HG03103 (cell line): Measurements from ENCODE around the gene RGS6.

Experiments used
- ATAC-seq: cut with Tn5 transposase; IDR thresholded peaks from one replicate; pipeline ENCODE4 v1.9.1; 2021; ENCODE audit warnings: low read depth; ENCODE audit not compliant: unreplicated experiment

RGS6 gene

GRCh38 chr14:72215080-72215479 lies 282.9 kb downstream of the RGS6 start:
- ATAC-seq, result no peak

- no peak for ATAC-seq
These were observed 284.9 kb downstream of the RGS6 start for GRCh38 chr14:72217135-72217534.

GRCh38 chr14:72222046-72222445 lies 289.8 kb downstream of the RGS6 start:
- ATAC-seq, result no peak

GRCh38 chr14:72236629-72237028 lies 304.4 kb downstream of the RGS6 start:
- no peak for ATAC-seq

- ATAC-seq, result no peak
These were observed 305.8 kb downstream of the RGS6 start for GRCh38 chr14:72237722-72238666.

- ATAC-seq, result no peak
These were observed 311.4 kb downstream of the RGS6 start for GRCh38 chr14:72243309-72244293.

- no peak for ATAC-seq
These were observed 315.8 kb downstream of the RGS6 start for GRCh38 chr14:72247896-72248465.

- no peak for ATAC-seq
These were observed 321.3 kb downstream of the RGS6 start for GRCh38 chr14:72253503-72253902.

GRCh38 chr14:72254202-72254936 lies 322.1 kb downstream of the RGS6 start:
- ATAC-seq, result no peak

- no peak for ATAC-seq
These were observed 322.8 kb downstream of the RGS6 start for GRCh38 chr14:72254937-72255472.

- ATAC-seq, result no peak
These were observed 323.8 kb downstream of the RGS6 start for GRCh38 chr14:72256055-72256454.

GRCh38 chr14:72261068-72261467 lies 328.8 kb downstream of the RGS6 start:
- no peak for ATAC-seq

GRCh38 chr14:72262771-72263170 lies 330.5 kb downstream of the RGS6 start:
- ATAC-seq, result no peak

- no peak for ATAC-seq
These were observed 332.5 kb downstream of the RGS6 start for GRCh38 chr14:72264716-72265115.

GRCh38 chr14:72270147-72270727 lies 338.0 kb downstream of the RGS6 start:
- no peak for ATAC-seq

GRCh38 chr14:72270749-72271148 lies 338.5 kb downstream of the RGS6 start:
- ATAC-seq, result no peak

GRCh38 chr14:72275242-72275641 lies 343.0 kb downstream of the RGS6 start:
- no peak for ATAC-seq

- no peak for ATAC-seq
These were observed 346.1 kb downstream of the RGS6 start for GRCh38 chr14:72278316-72278715.

GRCh38 chr14:72284176-72284575 lies 351.9 kb downstream of the RGS6 start:
- ATAC-seq, result no peak

- ATAC-seq, result no peak
These were observed 358.0 kb downstream of the RGS6 start for GRCh38 chr14:72290241-72290640.
